ENCODE results near the gene EML5.

GRCh38 chr14:88612981-88613380 is 179.8 kb downstream of the EML5 start:
- TF ChIP-seq CTCF (IDR thresholded peaks at IDR 0.05; ENCODE audit: low read depth, low read length) = no peak
- no peak for TF ChIP-seq EZH2phosphoT487 (IDR thresholded peaks at IDR 0.05; ENCODE audit: low read depth)

All from OCI-LY3 (cell line).